ENCODE data around the gene PDP2. TPM values are rescaled to one million over a fixed set of nuclear protein-coding genes. Genes with fewer than 3 reads are reported as not detected.

The PDP2 gene
- total RNA-seq, 1 donor from 2014 or later: 18.0 TPM

- H3K4me1 Mint-ChIP-seq: no peaks in the 10 kb centered on the region
- no peak overlapping the region for H3K27ac Mint-ChIP-seq (ENCODE audit: unreplicated experiment)
- no peak for DNase-seq (ENCODE audit: low read depth, low spot score)
- H3K36me3 Mint-ChIP-seq (ENCODE audit: low read depth): no peaks in the 10 kb centered on the region
- H3K4me3 Mint-ChIP-seq: no peak overlapping the region
- no peak for TF ChIP-seq CTCF (conservative IDR thresholded peaks at IDR 0.05)
- peaks cover 55% of the 10 kb centered on the region for H3K27me3 Mint-ChIP-seq (ENCODE audit: low read depth)
- H3K9me3 Mint-ChIP-seq: no peaks in the 10 kb centered on the region
Measured at GRCh38 chr16:66849021-66849420, 31.3 kb upstream of the PDP2 start.

- no peak for TF ChIP-seq CTCF (conservative IDR thresholded peaks at IDR 0.05)
- no peak for DNase-seq (ENCODE audit: low read depth, low spot score)
- H3K36me3 Mint-ChIP-seq (ENCODE audit: low read depth): no peaks in the 10 kb centered on the region
- peaks cover 50% of the 10 kb centered on the region for H3K27me3 Mint-ChIP-seq (ENCODE audit: low read depth)
- H3K4me3 Mint-ChIP-seq: no peak overlapping the region
- no peak overlapping the region for H3K27ac Mint-ChIP-seq (ENCODE audit: unreplicated experiment)
- H3K9me3 Mint-ChIP-seq: no peaks in the 10 kb centered on the region
- no peaks in the 10 kb centered on the region for H3K4me1 Mint-ChIP-seq
Measured at GRCh38 chr16:66849549-66849948, 30.8 kb upstream of the PDP2 start.

GRCh38 chr16:66850115-66850815 is 30.1 kb upstream of the PDP2 start:
- Mint-ChIP-seq H3K9me3 (no peaks in the 10 kb centered on the region), H3K27ac (ENCODE audit: unreplicated experiment) (no peak overlapping the region)
- TF ChIP-seq CTCF (conservative IDR thresholded peaks at IDR 0.05): no peak

GRCh38 chr16:66851166-66851964 is 28.9 kb upstream of the PDP2 start:
- peaks cover 33% of the 10 kb centered on the region for H3K27me3 Mint-ChIP-seq (ENCODE audit: low read depth)
- no peaks in the 10 kb centered on the region for H3K9me3 Mint-ChIP-seq
- no peak overlapping the region for H3K4me3 Mint-ChIP-seq
- no peaks in the 10 kb centered on the region for H3K36me3 Mint-ChIP-seq (ENCODE audit: low read depth)
- no peak overlapping the region for H3K27ac Mint-ChIP-seq (ENCODE audit: unreplicated experiment)
- no peak for TF ChIP-seq CTCF (conservative IDR thresholded peaks at IDR 0.05)
- DNase-seq (ENCODE audit: low read depth, low spot score): no peak
- no peaks in the 10 kb centered on the region for H3K4me1 Mint-ChIP-seq

More at GRCh38 chr16:66850115-66850815, 30.1 kb upstream of the PDP2 start:
- Mint-ChIP-seq H3K4me3 (no peak overlapping the region), H3K36me3 (ENCODE audit: low read depth) (no peaks in the 10 kb centered on the region), H3K4me1 (no peaks in the 10 kb centered on the region), H3K27me3 (ENCODE audit: low read depth) (peaks cover 44% of the 10 kb centered on the region)
- no peak for DNase-seq (ENCODE audit: low read depth, low spot score)

- H3K27me3 Mint-ChIP-seq (ENCODE audit: low read depth): peaks cover 11% of the 10 kb centered on the region
- H3K27ac Mint-ChIP-seq (ENCODE audit: unreplicated experiment): no peak overlapping the region
- no peaks in the 10 kb centered on the region for H3K4me1 Mint-ChIP-seq
- H3K9me3 Mint-ChIP-seq: no peaks in the 10 kb centered on the region
- TF ChIP-seq CTCF (conservative IDR thresholded peaks at IDR 0.05): no peak
- no peaks in the 10 kb centered on the region for H3K36me3 Mint-ChIP-seq (ENCODE audit: low read depth)
- DNase-seq (ENCODE audit: low read depth, low spot score): no peak
- no peak overlapping the region for H3K4me3 Mint-ChIP-seq
Measured at GRCh38 chr16:66853261-66854139, 26.8 kb upstream of the PDP2 start.
